Measurements from ENCODE around the gene UBE2D3. TPM values are rescaled to one million over a fixed set of nuclear protein-coding genes. Genes with fewer than 3 reads are reported as not detected.
"Not testable (repeated sequence)": the region's sequence is repeated elsewhere in the genome, so short reads cannot be mapped to it uniquely, and the experiment has no call there.

Gene UBE2D3
- polyA plus RNA-seq, 1 donor from 2014 or later: 373 TPM

- Histone ChIP-seq H2AFZ (ENCODE audit: low read depth, low read length) (no peak overlapping the region), H3K9ac (ENCODE audit: low read length) (no peak overlapping the region), H3K9me3 (ENCODE audit: low read length) (no peaks in the 10 kb centered on the region), H3K9me2 (ENCODE audit: insufficient read depth, low read length) (no peaks in the 10 kb centered on the region), H3K36me3 (ENCODE audit: insufficient read depth, low read length) (no peaks in the 10 kb centered on the region), H3K79me2 (replicated peaks; ENCODE audit: insufficient read depth, low read length) (peaks cover 83% of the 10 kb centered on the region), H3F3A (ENCODE audit: insufficient read depth, low read length, poor library complexity, severe bottlenecking) (peaks cover 9% of the 10 kb centered on the region), H3K27ac (ENCODE audit: low read length) (no peak overlapping the region), H3K4me3 (ENCODE audit: low read length) (peak overlapping the region; percentile 90), H3K27me3 (ENCODE audit: insufficient read depth, low read depth, low read length) (no peaks in the 10 kb centered on the region), H3K4me2 (ENCODE audit: low read length) (peak overlapping the region; percentile 58), H4K20me1 (ENCODE audit: insufficient read depth) (peaks cover 27% of the 10 kb centered on the region)
- TF ChIP-seq RAD21 (conservative IDR thresholded peaks at IDR 0.05) (no peak), MXI1 (conservative IDR thresholded peaks at IDR 0.05; ENCODE audit: poor library complexity, severe bottlenecking) (no peak), SMC3 (conservative IDR thresholded peaks at IDR 0.05; ENCODE audit: poor library complexity) (no peak), POLR2AphosphoS5 (IDR thresholded peaks at IDR 0.05) (no peak), TAF1 (IDR thresholded peaks at IDR 0.05; ENCODE audit: low read depth) (no peak), EZH2 (IDR thresholded peaks at IDR 0.05; ENCODE audit: borderline replicate concordance, insufficient read depth, low read length, poor library complexity, severe bottlenecking) (no peak), REST (IDR thresholded peaks at IDR 0.05; ENCODE audit: borderline replicate concordance) (no peak), CTCF (IDR thresholded peaks at IDR 0.05; ENCODE audit: poor library complexity, severe bottlenecking) (no peak)
Measured at GRCh38 chr4:102823464-102823863, 3.9 kb downstream of the UBE2D3 start.

GRCh38 chr4:102819588-102820365 is 7.6 kb downstream of the UBE2D3 start:
- H3K27me3 ChIP-seq (ENCODE audit: insufficient read depth, low read depth, low read length): no peaks in the 10 kb centered on the region
- H4K20me1 ChIP-seq (ENCODE audit: insufficient read depth): peaks cover 15% of the 10 kb centered on the region
- H3K4me3 ChIP-seq (ENCODE audit: low read length): peak overlapping the region; percentile 8
- H3K4me2 ChIP-seq (ENCODE audit: low read length): no peak overlapping the region
- no peak overlapping the region for H3K27ac ChIP-seq (ENCODE audit: low read length)
- no peaks in the 10 kb centered on the region for H3K9me3 ChIP-seq (ENCODE audit: low read length)
- no peaks in the 10 kb centered on the region for H3K36me3 ChIP-seq (ENCODE audit: insufficient read depth, low read length)
- H3K9ac ChIP-seq (ENCODE audit: low read length): no peak overlapping the region
- no peaks in the 10 kb centered on the region for H3F3A ChIP-seq (ENCODE audit: insufficient read depth, low read length, poor library complexity, severe bottlenecking)
- TF ChIP-seq MXI1 (conservative IDR thresholded peaks at IDR 0.05; ENCODE audit: poor library complexity, severe bottlenecking): no peak
- TF ChIP-seq POLR2AphosphoS5 (IDR thresholded peaks at IDR 0.05): no peak
- TF ChIP-seq RAD21 (conservative IDR thresholded peaks at IDR 0.05): no peak
- H3K9me2 ChIP-seq (ENCODE audit: insufficient read depth, low read length): no peaks in the 10 kb centered on the region
- H2AFZ ChIP-seq (ENCODE audit: low read depth, low read length): no peak overlapping the region
- H3K79me2 ChIP-seq (replicated peaks; ENCODE audit: insufficient read depth, low read length): peaks cover 98% of the 10 kb centered on the region

- not testable (repeated sequence) for H3K9me2 ChIP-seq (ENCODE audit: insufficient read depth, low read length); H3K36me3 ChIP-seq (ENCODE audit: insufficient read depth, low read length); H3K4me2 ChIP-seq (ENCODE audit: low read length); H3K27me3 ChIP-seq (ENCODE audit: insufficient read depth, low read depth, low read length); H3K9ac ChIP-seq (ENCODE audit: low read length); H3K27ac ChIP-seq (ENCODE audit: low read length); H2AFZ ChIP-seq (ENCODE audit: low read depth, low read length); H3K9me3 ChIP-seq (ENCODE audit: low read length); H3F3A ChIP-seq (ENCODE audit: insufficient read depth, low read length, poor library complexity, severe bottlenecking); H3K4me3 ChIP-seq (ENCODE audit: low read length)
- Histone ChIP-seq H3K79me2 (replicated peaks; ENCODE audit: insufficient read depth, low read length) (peaks cover 98% of the 10 kb centered on the region), H4K20me1 (ENCODE audit: insufficient read depth) (peaks cover 13% of the 10 kb centered on the region)
Measured at GRCh38 chr4:102819100-102819499, 8.3 kb downstream of the UBE2D3 start.

Data from neural cell (in vitro differentiated cells).